Measurements from ENCODE around the gene TNNT1.

GRCh38 chr19:55174425-55175116 lies 25.6 kb upstream of the TNNT1 start:
- no peak for TF ChIP-seq POLR2AphosphoS5 (IDR thresholded peaks at IDR 0.05)
- no peak for TF ChIP-seq CTCF (IDR thresholded peaks at IDR 0.05)
